NCI-H1092 treated with DMSO at 0.1 percent for 48 hours (cell line): ENCODE results near the gene USP47.

Experiments
- DNase-seq: peaks from one replicate; lab custom pipeline; 2025; lab: John Stamatoyannopoulos, UW

USP47 gene

DNA sequence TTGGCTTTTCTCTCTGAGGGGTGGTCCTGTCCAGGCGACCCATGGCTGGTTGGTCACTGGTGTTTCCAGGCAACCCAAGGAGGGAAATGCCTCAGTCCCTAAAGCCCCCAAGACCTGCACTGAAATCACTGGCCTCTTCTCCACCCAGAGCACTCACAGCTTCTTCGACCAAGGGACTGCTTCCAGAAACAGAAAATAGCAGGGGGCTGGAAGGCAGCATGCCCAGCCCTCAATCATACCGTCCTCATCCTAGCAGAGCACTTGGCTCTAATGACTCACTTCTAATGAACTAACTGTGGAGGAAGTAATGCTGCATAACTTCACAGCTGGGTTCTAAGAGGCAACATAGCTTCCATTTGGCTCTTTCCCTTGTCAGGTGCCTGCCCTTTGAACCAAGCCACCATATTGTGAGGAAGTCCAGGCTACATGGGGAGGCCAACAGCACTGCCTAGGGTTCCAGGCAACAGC lies 139.1 kb downstream of the USP47 start:
- DNase-seq, result no peak

DNA sequence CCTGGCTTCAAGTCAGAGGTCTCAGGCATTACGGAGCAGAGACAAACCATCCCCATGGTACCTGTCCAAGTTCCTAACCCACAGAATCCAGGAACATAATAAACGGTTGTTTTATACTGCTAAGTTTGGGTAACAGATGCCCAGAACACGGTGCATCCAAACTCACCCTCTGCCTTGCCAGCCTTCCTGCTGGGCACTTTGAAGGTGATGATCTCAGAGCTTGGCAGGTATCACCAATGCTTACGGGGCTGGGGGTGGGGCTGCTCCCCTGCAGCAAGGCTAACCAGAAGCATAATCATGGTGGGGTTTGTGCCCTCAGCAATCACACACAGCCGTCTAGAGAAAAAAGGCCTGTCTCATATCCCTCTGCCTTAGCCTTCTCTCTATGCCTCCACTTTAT lies 139.6 kb downstream of the USP47 start:
- DNase-seq, result no peak

DNA sequence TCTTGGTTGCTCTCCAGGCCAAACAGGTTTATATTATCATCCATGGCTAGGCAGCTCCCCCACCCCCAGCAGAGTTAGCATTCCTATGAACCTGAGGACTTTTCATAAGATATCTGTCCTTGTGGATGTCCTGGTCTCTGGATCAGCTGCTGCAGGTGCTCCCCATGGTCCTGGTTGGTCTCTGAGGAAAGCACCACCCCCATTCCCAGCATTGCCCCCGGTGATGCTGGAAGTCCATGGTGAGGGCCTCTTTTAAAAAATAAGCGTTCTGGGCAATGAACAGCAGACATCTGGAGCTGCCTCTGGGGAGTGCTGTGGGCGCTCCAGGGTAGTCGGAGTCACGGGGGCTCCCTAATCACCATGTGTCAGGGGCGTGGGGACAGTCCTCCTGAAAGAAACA lies 140.1 kb downstream of the USP47 start:
- no peak for DNase-seq

DNA sequence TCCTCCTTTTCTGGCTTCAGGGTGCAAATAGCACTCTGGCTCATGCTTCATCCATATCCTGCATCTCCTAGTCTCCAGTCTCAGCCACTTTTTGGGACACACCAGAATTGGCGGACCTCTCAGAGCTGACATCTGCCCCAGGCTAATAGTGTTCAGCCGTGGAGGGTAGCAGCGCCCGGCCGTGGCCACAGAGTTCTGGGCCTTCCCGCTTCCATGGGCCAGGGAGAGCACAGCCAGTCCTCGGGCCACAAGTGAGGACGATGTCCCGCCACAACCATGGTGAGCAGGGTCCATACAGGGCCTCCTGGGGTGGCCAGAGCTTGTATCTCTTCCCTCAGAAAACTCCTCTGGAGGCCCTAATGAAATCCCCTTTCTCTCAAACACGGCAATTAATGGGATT lies 140.7 kb downstream of the USP47 start:
- DNase-seq, result no peak

DNA sequence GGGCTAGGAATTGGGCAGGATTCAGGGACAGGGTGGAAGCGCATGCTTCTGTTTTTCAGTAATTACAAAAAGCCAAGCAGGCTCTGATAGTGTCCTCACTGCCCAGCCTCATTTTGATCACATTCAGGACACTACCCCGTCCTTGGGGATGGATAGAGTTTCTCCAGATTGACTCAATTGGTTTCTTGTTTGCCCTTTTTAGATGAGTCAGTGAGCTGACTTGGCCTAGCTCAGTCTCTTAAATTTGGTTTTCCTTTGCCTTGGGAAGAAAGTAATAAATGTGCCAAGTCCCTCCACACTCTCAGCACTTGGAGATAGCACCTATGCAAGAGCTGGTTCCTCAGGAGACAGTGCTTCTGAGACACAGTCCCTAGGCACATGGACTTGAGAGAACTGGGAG lies 141.2 kb downstream of the USP47 start:
- no peak for DNase-seq

DNA sequence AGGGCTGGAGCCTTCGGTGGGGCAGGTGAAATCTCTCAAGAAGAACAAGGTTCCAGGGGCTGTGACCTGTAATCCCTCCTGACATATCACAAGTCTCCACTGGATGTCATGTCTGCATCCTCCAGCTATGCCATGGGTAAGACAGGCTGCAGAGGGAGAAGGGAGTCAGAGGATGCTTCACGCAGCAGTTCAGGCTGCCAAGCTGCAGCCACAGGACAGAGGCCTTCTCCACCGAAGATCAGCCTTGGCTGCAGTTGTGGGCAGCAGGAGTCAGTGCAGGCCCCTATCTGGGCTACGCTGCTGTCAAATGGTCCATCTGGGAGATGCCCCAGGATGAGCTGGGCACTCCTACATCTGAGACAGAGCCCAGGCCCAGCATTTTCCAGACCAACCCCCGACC lies 141.7 kb downstream of the USP47 start:
- DNase-seq, result no peak

DNA sequence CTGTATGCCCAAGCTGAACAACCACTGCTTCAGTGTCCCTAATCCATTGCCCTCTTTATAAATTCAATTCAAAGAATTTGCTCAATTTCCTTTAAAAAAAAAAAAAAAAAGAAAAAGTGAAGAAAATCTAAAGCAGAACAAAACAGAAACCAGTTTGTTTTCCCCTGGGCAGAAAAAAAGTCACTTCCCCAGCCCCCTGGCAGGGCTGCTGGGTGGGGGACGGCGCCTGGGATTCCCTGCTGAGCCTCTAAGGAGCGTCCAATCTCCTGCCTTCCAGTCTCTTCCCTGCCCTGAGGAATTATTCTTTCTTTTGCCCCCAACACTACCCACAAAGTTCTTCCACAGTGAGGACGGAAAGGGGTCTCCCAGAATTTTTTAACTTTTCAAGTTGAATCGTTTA lies 142.8 kb downstream of the USP47 start:
- DNase-seq, result no peak

DNA sequence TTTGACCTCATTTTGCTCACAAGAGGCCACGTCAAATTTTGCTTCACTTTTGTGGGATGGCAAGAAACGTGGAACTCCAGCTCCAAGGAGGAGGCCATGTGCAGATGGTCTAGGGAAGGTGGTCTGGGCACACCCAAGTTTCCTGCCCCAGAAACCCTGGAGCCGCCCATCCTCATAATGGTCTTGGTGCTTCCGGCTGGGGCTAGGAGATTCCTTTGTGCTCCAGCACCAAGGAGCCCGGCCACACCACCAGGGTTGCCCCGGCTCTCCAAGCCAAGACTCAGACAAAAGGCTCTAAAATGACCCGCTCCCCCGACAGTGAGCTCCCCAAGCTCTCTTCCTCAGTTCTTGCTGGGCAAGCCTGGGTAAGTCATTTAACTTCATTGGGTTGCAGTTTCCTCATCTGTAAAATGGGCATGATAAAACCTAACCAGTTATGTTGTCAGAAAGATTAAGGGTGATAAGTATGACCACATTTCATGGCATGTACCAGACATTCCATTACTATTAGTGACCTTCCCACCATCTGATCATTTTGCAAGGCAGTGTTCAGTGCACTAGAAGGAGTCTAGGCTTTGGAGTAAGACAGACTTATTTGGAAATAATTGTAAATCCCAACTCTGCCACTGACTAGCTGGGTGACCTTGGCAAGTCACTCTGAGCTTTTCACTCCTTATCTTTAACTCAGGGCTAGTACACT lies 143.4 kb downstream of the USP47 start:
- DNase-seq, result no peak

DNA sequence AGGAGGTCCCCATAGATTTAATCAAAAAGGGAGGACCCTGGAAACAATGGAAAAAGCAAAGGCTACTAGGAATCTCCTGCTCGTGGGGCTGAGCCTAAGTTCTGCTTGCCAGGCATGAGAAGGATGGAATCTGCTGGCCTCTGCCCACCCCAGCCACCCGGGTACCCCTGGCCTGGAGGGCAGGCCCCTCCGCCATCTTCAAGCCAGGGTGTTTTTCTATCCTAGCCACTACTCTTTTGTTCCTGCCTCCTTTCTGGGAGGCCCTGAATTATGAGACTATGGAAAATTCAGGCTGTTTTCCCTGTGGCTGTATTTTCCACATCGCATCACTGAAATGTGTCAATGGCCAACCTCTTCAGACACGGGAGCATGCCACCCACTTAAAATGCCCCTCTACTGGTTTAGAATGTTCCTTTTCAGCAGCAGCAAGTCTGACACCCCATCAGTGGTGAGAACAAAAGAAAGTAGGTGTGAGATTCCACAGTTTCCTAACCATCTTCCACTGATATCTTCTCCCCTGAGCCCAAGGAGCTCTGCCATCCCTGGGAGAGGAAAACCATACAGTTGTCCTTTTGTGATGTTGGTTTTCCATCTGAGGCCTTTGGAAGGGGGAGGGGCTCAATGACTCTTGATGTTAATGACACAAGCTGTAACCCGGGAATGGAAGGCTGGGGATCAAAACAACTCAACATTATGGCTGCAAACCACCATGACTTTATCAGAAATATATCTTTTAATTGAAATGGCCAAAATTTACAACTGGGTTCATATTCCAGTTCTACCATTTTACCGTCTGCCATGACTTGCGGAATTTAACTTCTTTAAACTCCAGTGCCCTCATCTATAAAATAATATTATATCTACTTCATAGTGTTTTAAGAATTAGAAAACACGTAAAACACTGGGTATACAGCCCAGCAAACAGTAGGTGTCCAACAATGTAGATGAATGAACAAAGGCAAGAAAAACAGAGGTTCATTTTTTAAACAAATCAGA lies 144.5 kb downstream of the USP47 start:
- DNase-seq, result no peak

DNA sequence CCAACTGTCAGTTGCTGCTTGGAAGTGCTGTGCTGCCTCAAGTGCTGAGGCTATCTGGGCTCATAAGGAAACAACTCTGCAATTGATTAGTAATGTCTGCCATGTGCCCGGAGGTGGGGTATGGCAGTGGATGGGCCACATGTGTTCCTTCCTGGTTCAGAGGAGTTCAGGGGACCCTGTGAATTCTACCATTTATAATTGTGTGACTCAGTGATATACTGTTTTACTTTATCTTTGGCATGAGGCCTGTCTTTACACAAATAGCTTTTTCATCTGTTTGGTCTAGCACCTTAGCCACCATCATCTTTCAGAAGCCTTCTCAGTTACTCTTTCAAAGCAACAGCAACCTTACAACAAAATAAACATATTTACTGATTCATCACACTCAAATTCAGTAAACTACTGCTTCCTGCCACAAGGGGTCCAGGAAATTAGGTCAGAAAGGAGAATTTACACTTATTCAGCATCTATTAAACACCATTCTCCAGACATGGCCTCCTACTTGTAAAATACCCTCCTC lies 145.8 kb downstream of the USP47 start:
- DNase-seq, result no peak

DNA sequence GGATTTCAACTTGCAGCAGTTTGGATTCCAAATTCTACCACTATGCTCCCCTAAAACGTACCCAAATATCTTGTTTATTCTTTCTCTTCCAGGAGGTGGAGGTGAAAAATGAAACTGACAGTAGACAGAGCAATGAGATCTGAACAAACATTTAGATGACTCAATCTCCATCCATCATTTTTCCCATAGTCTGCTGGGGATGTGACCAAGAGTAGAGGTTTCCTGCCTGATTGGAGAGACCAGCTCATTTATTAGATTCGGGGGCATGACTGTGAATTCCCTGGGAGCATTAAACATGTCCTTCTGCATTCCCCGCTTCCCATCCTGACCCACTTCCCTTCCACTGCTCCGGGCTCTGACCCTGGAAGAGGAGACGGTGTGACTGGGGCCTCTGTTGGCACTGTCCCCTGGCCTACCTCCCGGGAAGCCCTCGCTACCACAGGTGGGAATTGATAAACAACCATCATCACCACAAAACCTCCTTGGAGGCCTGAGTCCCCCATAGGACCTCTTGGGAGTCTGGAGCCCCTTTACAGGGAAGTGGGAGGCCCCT lies 146.4 kb downstream of the USP47 start:
- no peak for DNase-seq

DNA sequence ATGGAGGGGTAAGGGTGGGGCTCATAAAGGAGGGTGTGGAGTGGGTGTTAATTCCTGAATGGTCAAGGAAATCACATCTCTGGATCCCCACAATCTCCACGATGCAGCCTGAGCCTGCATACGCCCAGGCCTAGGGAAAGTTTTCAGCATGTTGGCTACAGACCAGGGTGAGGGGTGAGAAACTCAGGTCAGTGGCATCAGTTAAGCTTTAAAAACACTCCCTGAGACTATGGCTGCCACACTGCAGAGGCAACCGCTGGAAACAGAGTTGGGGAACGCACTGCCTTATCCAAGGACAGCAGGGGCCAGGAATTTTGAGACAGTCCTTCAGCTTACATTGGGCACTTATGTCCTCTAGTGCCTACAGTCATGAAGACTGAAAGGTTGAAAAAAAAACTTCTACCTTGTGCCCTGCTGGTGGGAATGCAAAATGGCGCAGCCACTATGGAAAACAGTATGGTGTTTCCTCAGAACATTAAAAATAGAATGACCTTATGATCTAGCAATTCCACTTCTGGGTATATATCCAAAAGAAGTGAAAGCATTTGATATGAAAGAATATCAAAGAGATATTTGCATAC lies 147.0 kb downstream of the USP47 start:
- no peak for DNase-seq

DNA sequence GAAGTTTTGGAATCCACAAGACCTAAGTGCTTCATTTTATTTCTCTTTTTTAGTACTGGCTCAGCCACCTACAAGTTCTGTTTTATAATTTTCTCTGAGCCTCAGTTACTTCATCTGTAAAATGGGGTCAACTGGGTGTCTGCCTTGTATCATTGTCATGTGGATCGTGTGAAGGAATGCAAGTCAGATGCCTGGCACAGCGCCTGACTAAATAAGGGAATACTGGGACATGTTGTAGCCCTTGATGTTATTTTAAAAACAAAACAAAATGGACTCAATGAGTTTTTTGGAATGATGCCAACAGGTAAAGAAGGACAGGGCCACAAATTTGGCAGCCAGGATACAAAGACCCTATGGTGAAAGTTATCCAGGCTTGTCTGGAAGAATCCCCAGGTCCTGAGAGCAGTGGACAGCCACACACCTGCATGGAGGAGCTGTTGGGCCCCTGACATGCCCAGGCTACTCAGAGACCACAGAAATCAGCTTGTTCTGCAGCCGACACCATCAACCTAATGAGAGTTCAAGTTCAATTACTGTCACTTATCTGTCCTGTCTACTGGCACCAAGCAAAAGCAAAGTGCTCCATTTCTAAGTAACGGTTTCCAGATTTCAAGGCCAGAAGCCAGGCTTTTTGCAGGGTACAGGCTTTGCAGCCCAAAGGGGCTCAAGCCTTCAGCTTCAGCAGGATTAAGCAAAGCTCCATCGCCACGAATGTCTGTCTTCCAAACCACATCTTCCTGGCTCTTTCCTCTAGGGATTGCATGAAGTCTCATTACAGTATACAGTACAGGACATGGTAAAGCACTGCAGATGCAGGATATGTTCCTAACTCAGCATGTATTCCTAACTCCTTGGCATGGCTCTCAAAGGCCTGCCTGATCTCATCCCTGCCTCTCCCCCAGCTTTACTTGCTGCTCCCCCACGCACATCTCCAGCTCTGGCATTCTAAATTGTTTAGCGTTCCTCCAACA lies 148.3 kb downstream of the USP47 start:
- DNase-seq, result no peak

DNA sequence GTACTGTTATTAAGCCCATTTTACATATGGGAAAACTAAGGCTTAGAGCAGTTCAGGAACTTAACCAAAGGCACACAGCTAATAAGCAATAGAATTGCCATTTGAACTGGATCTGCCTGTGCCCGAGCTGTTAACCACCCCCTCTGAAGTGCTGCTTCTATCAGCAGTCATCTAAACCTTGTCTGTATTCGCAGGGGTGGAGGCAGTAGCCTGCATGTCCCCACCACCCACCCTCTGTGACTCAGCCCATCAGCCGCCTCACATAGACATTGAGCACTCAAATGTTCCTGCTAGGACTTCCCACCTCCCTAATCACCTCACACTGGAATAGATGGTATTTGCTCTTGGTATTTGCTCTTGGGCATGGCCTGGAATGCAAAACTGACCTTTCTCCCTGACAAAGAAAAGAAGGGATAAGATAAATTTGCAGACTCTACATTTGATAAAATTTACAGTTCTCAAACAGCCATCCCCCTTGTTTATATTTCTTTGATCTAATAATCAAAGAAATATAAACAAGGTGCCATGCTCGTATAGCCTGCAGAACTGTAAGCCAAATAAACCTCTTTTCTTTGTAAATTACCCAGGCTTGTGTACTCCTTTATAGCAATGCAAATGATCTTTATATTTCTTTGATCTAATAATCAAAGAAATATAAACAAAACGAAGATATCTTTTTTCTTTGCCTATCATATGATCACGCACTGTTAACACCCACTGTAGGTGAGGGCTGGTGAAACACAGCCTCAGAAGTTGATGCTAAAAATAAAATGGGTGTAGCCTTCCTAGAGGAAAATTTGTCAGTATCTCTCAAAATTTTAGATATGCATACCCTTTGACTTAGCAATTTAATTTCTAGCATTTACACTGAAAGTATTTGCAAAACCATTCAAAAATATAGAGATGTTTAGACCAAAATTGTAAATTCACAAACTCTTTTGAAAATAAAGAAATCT lies 150.8 kb downstream of the USP47 start:
- no peak for DNase-seq

DNA sequence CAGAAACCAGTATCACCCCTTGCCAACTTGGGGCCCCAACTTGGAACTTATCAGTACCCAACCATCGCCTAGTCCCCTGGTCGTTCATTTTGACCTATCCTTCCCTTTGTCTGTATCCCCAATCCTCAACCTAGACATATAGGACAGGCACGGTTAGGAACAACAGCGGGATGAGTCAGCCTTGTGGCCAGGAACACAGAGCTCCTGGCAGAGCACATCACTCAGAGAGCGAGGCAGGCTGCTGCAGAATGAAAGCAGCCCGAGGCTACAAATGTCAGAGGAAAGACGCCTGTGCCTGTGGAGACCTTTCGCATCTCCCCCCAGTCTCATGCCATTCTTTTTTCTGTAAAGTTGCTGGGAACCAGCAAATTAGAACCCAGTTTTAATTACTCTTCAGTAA lies 152.1 kb downstream of the USP47 start:
- DNase-seq, result no peak

DNA sequence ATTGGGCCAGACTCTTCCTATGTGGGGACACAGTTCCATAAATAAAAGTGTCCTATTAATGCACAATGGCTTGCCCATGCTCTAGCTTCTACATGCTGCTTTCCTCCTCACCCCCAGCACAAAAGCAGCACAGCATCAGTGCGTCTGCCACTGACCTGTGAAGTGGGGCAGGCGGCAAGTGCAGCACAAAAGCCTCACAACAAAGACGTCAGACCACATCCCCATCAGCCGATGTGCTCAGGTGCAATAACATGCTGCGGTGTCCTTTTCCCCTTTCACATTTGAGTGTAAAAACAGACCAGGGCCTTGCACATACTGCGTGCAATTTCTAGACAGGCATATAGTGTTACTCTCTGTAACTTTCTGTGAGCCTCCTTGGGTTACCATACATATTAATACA lies 153.8 kb downstream of the USP47 start:
- no peak for DNase-seq

DNA sequence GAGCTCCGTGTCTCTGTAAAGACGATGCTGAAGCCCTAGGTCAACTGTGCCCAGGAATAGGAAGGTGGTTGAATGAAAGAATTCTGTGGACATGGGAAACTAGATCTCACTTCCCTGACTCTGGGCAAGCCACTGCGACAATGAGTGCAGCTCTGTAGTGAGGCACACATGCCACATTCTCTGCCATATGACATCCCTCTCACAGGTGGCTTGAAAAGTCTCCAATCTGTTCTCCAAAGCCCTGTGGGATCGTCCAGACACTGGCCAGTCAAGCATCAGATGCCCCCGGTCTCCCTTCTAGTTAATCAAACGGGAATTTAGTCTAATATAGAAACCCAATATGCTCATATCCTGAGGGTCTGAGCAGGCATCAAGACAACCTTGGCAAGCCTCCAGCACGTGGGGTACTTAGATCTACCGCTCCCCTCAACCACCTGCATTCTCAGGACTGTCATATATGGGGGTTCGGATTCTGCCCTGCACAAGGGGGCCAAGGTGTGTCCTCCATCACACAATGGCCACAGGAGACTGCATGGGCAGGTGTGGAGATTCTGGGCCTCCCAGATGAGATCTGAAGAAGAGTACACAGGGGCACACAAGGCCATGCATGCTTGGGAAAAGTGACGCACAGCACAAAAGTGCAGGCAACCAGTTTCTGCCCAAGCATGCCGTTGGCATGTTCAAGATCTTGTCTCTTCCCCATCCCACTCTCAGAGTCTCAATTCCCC lies 154.7 kb downstream of the USP47 start:
- no peak for DNase-seq

DNA sequence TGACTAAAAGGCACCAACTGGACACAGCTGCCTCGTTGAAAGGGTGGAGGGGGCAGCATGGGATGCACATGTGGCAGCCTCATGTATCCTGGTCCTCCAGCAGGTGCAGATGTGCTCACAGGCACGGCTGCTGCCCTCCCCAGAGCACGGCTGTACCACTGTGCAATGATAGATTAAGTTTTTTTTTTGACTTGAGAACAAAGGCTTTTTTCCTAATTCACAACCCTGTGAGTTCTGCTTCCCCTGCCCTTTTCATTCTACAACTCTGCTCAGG lies 155.2 kb downstream of the USP47 start:
- no peak for DNase-seq

DNA sequence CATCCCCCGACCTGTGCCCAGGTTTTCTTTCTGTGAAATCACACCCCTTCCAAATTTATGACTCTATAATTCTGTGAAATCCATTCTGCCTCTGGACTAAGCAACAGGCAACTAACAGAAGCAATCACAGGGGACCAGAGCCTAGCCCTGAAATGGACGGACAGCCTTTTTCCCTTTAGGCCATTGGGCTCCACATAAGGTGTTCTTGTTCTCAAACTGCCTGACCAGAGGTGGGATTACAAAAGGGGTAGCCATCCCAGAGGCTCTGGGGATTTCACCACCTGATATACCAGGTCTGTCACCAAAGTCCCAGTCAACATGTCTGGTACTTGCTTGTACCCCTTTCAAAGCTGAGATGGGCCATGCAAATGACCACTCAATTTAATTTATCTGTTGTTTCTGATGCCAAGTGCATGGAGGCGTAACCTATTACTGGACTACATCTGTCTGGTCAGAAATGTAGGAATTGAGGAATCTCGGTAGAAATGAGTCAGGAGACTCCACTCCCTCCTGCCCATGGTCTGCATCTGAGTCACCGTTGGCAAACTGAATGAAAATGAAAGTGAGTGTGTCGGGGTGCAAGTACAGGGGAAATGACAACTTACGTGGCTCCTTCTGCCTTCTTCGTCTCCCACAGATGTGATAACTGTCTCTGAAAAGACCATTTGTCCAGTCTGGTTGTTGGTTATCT lies 156.5 kb downstream of the USP47 start:
- DNase-seq, result no peak
